Measurements from ENCODE around the gene IDNK. TPM values are rescaled to one million over a fixed set of nuclear protein-coding genes. Genes with fewer than 3 reads are reported as not detected.
A peak's percentile ranks its signal among the peaks of the same experiment; 100 is the strongest.
"Not testable (repeated sequence)": the region's sequence is repeated elsewhere in the genome, so short reads cannot be mapped to it uniquely, and the experiment has no call there.

Gene IDNK
- total RNA-seq, 1 donor: 3.0 TPM

DNA sequence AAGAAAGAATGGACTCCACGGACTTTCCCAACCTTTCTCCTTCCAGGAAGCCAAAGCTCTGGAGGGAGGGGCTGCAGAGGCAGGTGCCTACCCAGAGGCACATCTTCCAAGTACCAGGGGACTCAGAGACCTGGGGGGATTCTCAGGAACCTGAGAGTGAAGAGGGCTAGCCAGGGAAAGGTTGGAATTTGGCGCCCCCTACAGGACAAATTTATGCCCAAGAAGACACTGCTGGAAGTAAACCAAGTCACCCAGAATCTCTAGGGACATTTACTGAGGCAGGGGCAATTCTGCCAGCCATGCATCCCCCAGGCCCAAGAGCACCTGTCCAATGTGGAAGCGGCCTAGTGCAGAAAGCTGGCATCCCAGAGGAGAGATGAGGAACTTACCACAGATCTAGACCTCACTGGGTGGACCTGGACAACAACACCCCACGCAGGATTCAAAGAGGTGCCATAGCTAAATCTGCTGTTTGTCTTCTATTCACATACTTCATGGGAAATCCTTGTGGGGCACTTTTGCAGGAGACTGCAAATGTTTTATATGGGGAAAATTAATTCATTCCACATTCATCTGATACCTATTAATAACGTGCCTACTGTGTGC, 25.9 kb upstream of the IDNK start:
- TF ChIP-seq, protein P1, sequence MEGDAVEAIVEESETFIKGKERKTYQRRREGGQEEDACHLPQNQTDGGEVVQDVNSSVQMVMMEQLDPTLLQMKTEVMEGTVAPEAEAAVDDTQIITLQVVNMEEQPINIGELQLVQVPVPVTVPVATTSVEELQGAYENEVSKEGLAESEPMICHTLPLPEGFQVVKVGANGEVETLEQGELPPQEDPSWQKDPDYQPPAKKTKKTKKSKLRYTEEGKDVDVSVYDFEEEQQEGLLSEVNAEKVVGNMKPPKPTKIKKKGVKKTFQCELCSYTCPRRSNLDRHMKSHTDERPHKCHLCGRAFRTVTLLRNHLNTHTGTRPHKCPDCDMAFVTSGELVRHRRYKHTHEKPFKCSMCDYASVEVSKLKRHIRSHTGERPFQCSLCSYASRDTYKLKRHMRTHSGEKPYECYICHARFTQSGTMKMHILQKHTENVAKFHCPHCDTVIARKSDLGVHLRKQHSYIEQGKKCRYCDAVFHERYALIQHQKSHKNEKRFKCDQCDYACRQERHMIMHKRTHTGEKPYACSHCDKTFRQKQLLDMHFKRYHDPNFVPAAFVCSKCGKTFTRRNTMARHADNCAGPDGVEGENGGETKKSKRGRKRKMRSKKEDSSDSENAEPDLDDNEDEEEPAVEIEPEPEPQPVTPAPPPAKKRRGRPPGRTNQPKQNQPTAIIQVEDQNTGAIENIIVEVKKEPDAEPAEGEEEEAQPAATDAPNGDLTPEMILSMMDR (IDR thresholded peaks at IDR 0.05; ENCODE audit: insufficient read depth, low read depth, low read length): peak; percentile 68
- DNase-seq (ENCODE audit: low read depth): peak; percentile 33
- H3K4me3 ChIP-seq (ENCODE audit: low read depth, low read length): no peak overlapping the region

DNA sequence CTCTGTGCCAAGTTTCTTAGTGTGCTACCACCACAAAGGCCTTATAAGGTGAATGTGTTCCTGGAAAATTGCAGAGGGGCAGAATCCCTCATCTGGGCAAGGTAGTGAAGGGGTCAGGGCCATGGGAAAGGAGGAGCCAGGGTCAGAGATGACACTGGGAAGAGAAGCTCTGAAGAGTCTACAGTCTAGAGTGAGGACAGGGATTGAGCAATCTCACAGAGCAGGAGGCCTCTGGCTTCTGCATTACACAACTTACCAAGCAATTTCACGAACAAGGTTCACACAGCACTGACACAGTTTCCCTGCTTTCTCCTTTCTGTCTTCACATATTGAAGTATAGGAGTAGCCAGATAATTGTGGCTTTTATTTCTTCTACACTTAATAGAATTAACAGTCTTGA, 24.5 kb upstream of the IDNK start:
- peak; percentile 72 for DNase-seq (ENCODE audit: low read depth)
- TF ChIP-seq, protein P1 (IDR thresholded peaks at IDR 0.05; ENCODE audit: insufficient read depth, low read depth, low read length): no peak
- no peak overlapping the region for H3K4me3 ChIP-seq (ENCODE audit: low read depth, low read length)

DNA sequence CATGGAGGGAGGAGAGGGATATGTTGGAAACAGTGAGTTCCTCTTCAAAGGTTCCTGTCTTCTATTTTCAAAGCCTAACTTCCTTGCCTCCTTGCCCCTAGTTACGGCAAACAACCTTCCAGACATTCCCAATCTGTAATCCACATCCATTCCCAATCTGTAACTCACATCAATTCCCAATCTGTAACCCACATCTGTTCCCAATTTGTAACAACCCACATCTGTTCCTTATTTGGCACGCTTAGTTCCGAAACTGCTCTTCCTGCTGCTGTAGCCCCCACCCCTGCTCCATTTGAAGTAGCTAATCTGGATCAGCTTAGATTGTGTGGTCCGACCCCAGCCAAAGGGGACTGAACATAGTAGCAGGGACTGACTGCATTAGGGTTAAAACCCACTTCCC, 23.9 kb upstream of the IDNK start:
- DNase-seq (ENCODE audit: low read depth): no peak
- no peak overlapping the region for H3K4me3 ChIP-seq (ENCODE audit: low read depth, low read length)
- TF ChIP-seq, protein P1 (IDR thresholded peaks at IDR 0.05; ENCODE audit: insufficient read depth, low read depth, low read length): no peak

DNA sequence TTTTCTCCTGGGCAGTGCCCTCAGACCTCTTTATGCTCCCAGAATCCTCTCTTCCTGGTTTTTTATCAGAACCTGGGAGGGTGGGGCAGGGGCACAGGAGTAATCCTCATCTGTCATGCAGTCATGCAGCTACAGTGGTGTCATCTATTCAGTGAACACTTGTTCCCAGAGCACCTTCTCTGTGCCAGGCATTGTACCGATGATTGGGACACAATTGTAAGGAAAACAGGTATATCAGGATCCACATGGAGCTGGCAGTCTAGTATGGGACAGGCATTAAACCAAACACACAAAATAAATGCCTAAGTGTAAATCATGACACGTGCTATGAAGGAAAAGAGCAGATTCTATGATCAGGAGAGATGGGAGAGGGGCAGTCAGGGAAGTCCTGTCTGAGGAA, 21.5 kb upstream of the IDNK start:
- DNase-seq (ENCODE audit: low read depth): no peak
- TF ChIP-seq, protein P1 (IDR thresholded peaks at IDR 0.05; ENCODE audit: insufficient read depth, low read depth, low read length): no peak
- no peak overlapping the region for H3K4me3 ChIP-seq (ENCODE audit: low read depth, low read length)

DNA sequence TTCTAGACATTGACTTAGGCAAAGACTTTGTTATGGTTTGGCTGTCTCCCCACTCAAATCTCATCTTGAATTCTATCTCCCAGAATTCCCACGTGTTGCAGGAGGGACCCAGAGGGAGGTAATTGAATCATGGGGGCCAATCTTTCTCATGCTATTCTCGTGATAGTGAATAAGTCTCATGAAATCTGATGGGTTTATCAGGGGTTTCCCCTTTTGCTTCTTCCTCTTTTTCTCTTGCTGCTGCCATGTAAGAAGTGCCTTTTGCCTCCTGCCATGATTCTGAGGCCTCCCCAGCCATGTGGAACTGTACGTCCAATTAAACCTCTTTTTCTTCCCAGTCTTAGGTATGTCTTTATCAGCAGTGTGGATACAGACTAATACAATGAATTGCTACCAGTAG, 15.3 kb upstream of the IDNK start:
- not testable (repeated sequence) for H3K4me3 ChIP-seq (ENCODE audit: low read depth, low read length); DNase-seq (ENCODE audit: low read depth)

DNA sequence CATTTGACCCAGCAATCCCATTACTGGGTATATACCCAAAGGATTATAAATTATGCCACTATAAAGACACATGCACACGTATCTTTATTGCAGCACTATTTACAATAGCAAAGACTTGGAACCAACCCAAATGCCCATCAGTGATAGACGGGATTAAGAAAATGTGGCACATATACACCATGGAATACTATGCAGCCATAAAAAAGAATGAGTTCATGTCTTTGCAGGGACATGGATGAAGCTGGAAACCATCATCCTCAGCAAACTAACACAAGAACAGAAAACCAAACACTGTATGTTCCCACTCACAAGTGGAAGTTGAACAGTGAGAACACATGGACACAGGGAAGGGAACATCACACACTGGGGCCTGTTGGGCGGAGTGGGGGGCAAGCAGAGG, 9.6 kb upstream of the IDNK start:
- DNase-seq (ENCODE audit: low read depth): not testable (repeated sequence)

DNA sequence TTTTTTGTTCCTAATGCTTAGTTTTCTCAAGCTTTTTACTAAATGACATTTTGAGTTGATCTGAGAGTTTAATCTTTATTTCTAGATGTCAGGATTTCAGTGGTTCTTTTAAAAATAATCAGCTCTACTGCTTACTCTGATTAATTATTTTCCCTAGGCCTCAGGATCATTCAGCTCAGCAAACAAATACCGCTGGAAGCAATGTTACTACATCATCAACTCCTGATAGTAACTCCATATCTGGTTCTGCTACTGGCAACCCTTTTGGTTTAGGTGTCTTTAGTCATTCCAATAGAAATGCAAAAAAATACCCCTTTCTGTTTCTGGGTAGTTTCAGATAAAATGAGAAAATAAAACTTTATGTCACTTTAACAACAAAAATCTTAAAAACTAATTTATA, 5.6 kb upstream of the IDNK start:
- no peak for DNase-seq (ENCODE audit: low read depth)
- no peak overlapping the region for H3K4me3 ChIP-seq (ENCODE audit: low read depth, low read length)
- TF ChIP-seq, protein P1 (IDR thresholded peaks at IDR 0.05; ENCODE audit: insufficient read depth, low read depth, low read length): no peak

More for the DNA sequence above, 9.6 kb upstream of the IDNK start:
- not testable (repeated sequence) for H3K4me3 ChIP-seq (ENCODE audit: low read depth, low read length)

DNA sequence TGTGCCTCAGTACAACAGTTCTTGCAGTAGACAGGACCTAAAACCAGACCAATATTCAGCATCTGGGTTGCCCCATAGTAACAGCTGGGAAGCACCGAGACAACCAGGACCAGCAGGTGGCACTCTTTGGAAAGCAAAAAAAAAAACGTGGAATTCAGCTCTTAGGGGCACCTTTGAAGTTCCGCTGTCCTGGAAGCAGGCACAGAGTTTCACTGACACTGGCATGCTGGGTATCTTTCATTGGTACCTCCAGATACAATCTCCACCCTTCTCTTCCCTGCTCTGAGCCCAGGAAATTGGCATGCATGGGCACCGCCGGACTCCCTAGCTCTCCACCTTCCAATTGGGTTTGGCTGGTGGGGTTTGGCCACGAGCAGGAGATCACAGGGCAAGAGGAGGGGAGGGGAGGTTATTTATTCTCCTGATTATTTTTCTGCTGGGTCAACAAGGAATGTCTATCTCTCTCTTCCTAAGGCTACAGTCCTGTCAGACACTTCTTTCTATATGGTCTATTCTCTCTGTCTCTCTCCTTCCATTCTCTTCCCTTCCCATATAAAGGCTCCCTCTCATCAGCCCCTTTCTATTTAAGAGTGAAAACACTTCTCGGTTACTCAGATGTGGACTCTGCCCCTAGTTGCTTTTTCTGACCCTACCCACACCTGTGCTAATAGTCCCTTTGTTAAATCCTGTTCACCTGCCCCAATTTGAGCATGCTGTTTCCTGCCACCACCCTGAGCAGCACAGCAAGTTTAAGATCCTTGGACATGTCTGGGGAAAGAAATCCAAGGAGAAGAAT, 1.9 kb upstream of the IDNK start:
- TF ChIP-seq, protein P1 (IDR thresholded peaks at IDR 0.05; ENCODE audit: insufficient read depth, low read depth, low read length): peak; percentile 73

More for the DNA sequence above, 1.9 kb upstream of the IDNK start:
- H3K4me3 ChIP-seq (ENCODE audit: low read depth, low read length): no peak overlapping the region
- peak; percentile 63 for DNase-seq (ENCODE audit: low read depth)
